Esophagus (tissue), 2 donors: Measurements from ENCODE around the gene CROCC. TPM values are rescaled to one million over a fixed set of nuclear protein-coding genes. Genes with fewer than 3 reads are reported as not detected.

Experiments used
- H3K27ac ChIP-seq, 2 donors: one replicate each; pipeline ENCODE4 v1.5.1; 2013; ENCODE audit warnings: low read depth in 2 of 2, mild to moderate bottlenecking in 2 of 2, inconsistent platforms in 1 of 2, low read length in 1 of 2, moderate library complexity in 1 of 2
- H3K27me3 ChIP-seq, 2 donors: one replicate each; pipeline ENCODE4 v1.6.1; 2013; ENCODE audit warnings: low read length in 2 of 2, control low read depth in 1 of 2, mild to moderate bottlenecking in 1 of 2; ENCODE audit not compliant: insufficient read depth in 2 of 2, control insufficient read depth in 1 of 2
- H3K36me3 ChIP-seq, 2 donors: one replicate each; pipeline ENCODE4 v1.6.1; 2013; ENCODE audit warnings: low read length in 1 of 2; ENCODE audit not compliant: control insufficient read depth in 2 of 2, insufficient read depth in 2 of 2
- H3K4me1 ChIP-seq, 2 donors: one replicate each; pipeline ENCODE4 v1.6.1; 2013; ENCODE audit warnings: low read length in 1 of 2; ENCODE audit not compliant: control insufficient read depth in 2 of 2, insufficient read depth in 2 of 2
- H3K4me3 ChIP-seq, 2 donors: one replicate each; pipeline ENCODE4 v1.5.1; 2013; ENCODE audit warnings: low read length in 2 of 2, mild to moderate bottlenecking in 2 of 2, low read depth in 1 of 2, moderate library complexity in 1 of 2
- H3K9me3 ChIP-seq, 2 donors: one replicate each; pipeline ENCODE4 v1.6.1; 2013; ENCODE audit warnings: mild to moderate bottlenecking in 2 of 2, low read depth in 1 of 2, low read length in 1 of 2, moderate library complexity in 1 of 2; ENCODE audit not compliant: control insufficient read depth in 2 of 2, insufficient read depth in 1 of 2
- whole genome bisulfite sequencing, 2 donors: extraction: QIAGEN DNeasy Blood & Tissue Kit; methylation state at CpG; one replicate each; pipeline ENCODE4 v1.1.7; 2013; 5-methylcytosine and 5-hydroxymethylcytosine counted together
- polyA plus RNA-seq, 2 donors: library from polyadenylated mRNA; stranded (reverse); fragments of 200-250 nt; gene quantifications; one replicate each; pipeline ENCODE4 v1.2.3, GENCODE V29; 2013
- donor health status: healthy with polysubstance abuse.
- donor health status: Bipolar disorder and iron deficiency.

The CROCC gene
- polyA plus RNA-seq, 2 donors = 15.5 to 64.1 TPM

DNA sequence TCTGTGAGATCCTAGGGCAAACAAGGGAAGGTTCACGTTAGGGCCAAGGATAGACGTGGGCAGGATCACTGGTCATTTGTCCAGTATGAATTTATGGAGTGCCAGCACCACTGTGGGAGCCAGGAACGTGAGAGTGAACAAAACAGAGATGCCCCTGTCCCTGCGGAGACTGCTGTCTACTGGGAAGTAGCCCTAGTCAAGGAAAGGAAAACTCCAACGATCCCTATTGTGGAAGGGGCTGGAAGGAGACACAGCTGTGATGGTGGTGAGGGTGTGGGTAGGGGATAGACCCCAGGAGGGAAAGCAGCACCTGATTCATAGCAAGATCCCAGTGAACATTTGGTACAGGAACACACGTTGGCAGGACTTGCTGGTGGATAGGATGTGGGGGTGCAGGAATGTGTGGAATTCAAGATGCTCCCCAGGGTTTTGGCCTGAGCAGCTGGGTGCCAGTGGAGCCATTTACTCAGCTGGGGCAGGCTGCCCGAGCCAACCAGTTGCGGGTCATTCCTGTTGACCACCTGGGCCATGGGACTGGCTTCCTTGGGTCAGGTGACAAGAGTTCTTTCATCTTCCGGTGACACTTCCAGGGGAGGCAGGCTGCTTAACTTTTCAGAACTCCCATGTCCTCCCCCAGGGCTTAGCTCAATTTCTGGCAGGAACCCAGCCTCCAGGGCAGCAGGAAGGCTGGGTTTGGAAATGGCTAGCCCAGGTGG is 91.2 kb downstream of the CROCC start:
- no peak overlapping the region for H3K4me3 ChIP-seq
- no peaks in the 10 kb centered on the region for H3K9me3 ChIP-seq
- peaks cover 0 to under 1% of the 10 kb centered on the region in 2 donors for H3K36me3 ChIP-seq
- no peak overlapping the region for H3K27ac ChIP-seq
- H3K27me3 ChIP-seq = no peaks in the 10 kb centered on the region
- WGBS, 2 donors = 70 to 71% methylated on average over 9 of the region's 9 CpGs
- peaks cover 9 to 24% of the 10 kb centered on the region in 2 donors for H3K4me1 ChIP-seq

GRCh38 chr1:17013491-17014320 is 92.0 kb downstream of the CROCC start:
- Histone ChIP-seq H3K27me3 (no peaks in the 10 kb centered on the region), H3K9me3 (no peaks in the 10 kb centered on the region), H3K27ac (no peak overlapping the region), H3K4me1 (peaks cover 9 to 24% of the 10 kb centered on the region in 2 donors), H3K4me3 (no peak overlapping the region), H3K36me3 (peaks cover 5 to 6% of the 10 kb centered on the region in 2 donors)
- 80 to 84% methylated on average over 13 of the region's 13 CpGs for WGBS, 2 donors

DNA sequence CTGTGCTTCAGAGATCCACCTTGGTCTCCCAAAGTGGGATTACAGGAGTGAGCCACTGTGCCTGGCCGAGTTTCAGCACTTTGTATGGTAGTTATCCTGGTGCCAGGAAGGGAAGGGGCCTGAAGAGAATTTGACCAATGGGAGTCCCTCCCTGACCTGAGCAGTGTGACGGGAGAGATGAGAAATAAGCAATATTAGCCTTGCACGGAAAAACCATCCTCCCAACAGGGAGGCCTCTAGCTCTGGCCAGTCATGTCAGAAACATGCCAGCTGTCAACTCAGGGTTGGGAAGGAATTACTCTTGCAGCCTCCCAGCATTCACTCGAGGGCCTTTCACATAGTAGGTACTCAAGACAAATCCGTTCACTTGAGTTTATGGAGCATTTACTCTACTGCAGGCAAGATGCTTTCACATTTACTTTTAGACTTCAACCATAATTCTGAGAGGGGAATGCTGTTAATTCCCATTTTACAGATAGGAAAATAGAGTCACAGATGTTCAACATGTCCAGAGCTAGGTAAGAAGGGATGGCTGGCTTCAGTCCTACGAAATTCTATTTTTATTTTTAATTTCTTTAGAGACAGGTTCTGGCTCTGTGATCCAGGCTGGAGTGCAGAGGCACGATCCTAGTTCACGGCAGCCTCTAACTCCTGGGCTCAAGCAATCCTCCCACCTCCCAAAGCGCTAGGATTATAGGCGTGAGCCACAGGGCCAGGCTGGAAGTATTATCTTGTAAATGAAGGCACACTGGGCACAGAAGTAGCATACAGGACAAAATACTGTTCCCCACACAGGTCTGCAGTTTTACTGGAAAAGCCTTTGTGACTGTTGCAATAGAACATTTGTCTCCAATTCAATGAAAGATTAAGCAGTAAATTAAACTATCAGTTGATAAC is 93.2 kb downstream of the CROCC start:
- H3K4me3 ChIP-seq = no peak overlapping the region
- 78 to 79% methylated on average over 10 of the region's 10 CpGs for WGBS, 2 donors
- peaks cover 6 to 8% of the 10 kb centered on the region in 2 donors for H3K36me3 ChIP-seq
- no peak overlapping the region for H3K27ac ChIP-seq
- H3K4me1 ChIP-seq = peaks cover 7 to 23% of the 10 kb centered on the region in 2 donors
- no peaks in the 10 kb centered on the region for H3K9me3 ChIP-seq
- H3K27me3 ChIP-seq = no peaks in the 10 kb centered on the region

- H3K4me3 ChIP-seq = no peak overlapping the region
- WGBS, 2 donors = 44 to 57% methylated on average over 5 of the region's 5 CpGs
- H3K9me3 ChIP-seq = no peaks in the 10 kb centered on the region
- peaks cover 2 to 12% of the 10 kb centered on the region in 2 donors for H3K4me1 ChIP-seq
- no peak overlapping the region for H3K27ac ChIP-seq
- H3K27me3 ChIP-seq = no peaks in the 10 kb centered on the region
- peaks cover 8 to 21% of the 10 kb centered on the region in 2 donors for H3K36me3 ChIP-seq
These were observed 94.6 kb downstream of the CROCC start for GRCh38 chr1:17016317-17016661.

- Histone ChIP-seq H3K36me3 (peaks cover 8 to 28% of the 10 kb centered on the region in 2 donors), H3K9me3 (no peaks in the 10 kb centered on the region), H3K4me3 (no peak overlapping the region), H3K27ac (no peak overlapping the region), H3K4me1 (peaks cover 2 to 9% of the 10 kb centered on the region in 2 donors), H3K27me3 (no peaks in the 10 kb centered on the region)
- WGBS, 2 donors = 91 to 93% methylated on average over 7 of the region's 7 CpGs
These were observed 95.7 kb downstream of the CROCC start for GRCh38 chr1:17017435-17017834.

DNA sequence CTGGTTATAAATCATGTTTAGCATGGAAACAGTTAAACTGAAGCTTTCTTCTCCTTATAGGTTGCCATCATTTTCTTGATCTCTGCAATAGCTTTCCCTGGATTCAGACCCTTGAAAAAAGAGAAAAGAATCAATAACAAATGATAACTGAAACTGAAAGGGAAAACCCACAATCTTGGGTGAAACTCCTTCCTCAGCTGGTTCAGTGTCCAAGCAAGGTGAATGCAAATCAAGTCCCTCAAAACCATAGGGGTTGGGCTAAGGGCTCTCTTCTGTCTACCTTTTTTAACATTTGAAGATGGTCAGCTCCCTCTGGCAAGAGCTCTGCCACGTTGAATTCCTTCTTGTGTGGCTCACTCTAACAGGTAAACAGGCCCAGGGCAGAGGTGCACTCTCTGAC is 97.1 kb downstream of the CROCC start:
- Histone ChIP-seq H3K36me3 (peaks cover 18 to 39% of the 10 kb centered on the region in 2 donors), H3K27ac (no peak overlapping the region), H3K4me3 (no peak overlapping the region), H3K4me1 (peaks cover 2 to 3% of the 10 kb centered on the region in 2 donors), H3K27me3 (no peaks in the 10 kb centered on the region), H3K9me3 (no peaks in the 10 kb centered on the region)
- WGBS, 2 donors = 30% methylated on average over 1 of the region's 1 CpG

DNA sequence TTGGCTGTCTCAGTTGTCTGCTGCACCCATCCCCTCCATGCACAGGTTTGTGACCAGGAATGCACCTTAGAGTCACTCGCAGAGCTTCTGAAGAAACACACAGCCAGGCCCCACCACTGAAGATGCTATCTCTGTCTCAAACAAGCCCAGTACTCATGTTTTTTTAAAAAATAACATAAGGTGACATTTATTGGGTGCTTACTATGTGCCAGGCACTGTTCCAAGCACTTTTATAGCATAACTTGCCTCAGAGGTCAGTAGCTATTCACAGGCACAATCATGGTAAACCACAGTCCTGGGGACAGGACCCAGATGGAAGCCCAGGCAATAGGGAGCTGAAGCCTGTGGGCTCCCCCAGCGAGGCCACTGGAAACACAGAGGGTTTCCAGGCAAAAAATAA is 98.8 kb downstream of the CROCC start:
- Histone ChIP-seq H3K4me1 (peaks cover 2 to 3% of the 10 kb centered on the region in 2 donors), H3K36me3 (peaks cover 19 to 46% of the 10 kb centered on the region in 2 donors), H3K9me3 (no peaks in the 10 kb centered on the region), H3K4me3 (no peak overlapping the region), H3K27me3 (no peaks in the 10 kb centered on the region), H3K27ac (no peak overlapping the region)
- WGBS, 2 donors = 95 to 96% methylated on average over 2 of the region's 2 CpGs

GRCh38 chr1:17021896-17022295 is 100.2 kb downstream of the CROCC start:
- no peaks in the 10 kb centered on the region for H3K9me3 ChIP-seq
- H3K27ac ChIP-seq = no peak overlapping the region
- H3K4me1 ChIP-seq = no peaks in the 10 kb centered on the region
- H3K36me3 ChIP-seq = peaks cover 22 to 49% of the 10 kb centered on the region in 2 donors
- H3K4me3 ChIP-seq = no peak overlapping the region
- WGBS, 2 donors = 83 to 89% methylated on average over 10 of the region's 10 CpGs
- no peaks in the 10 kb centered on the region for H3K27me3 ChIP-seq
